ENCODE measurements around the gene RNU11. TPM values are rescaled to one million over a fixed set of nuclear protein-coding genes. Genes with fewer than 3 reads are reported as not detected.

The RNU11 gene
- total and polyA plus RNA-seq, 2 experiments from 2014 or later, result not detected

GRCh38 chr1:28631713-28632112 lies 16.7 kb upstream of the RNU11 start:
- no peaks in the 10 kb centered on the region for H4K20me1 ChIP-seq (ENCODE audit: insufficient read depth, poor library complexity, severe bottlenecking)
- no peak overlapping the region for H3K4me3 ChIP-seq

GRCh38 chr1:28632560-28632959 lies 15.8 kb upstream of the RNU11 start:
- H3K4me3 ChIP-seq, result no peak overlapping the region
- H3K9me2 ChIP-seq (replicated peaks; ENCODE audit: insufficient read depth), result no peaks in the 10 kb centered on the region
- no peak overlapping the region for H3K27ac ChIP-seq
- peaks cover 2% of the 10 kb centered on the region for H3K79me2 ChIP-seq
- H3K27me3 ChIP-seq, result no peaks in the 10 kb centered on the region
- H3K4me1 ChIP-seq (ENCODE audit: insufficient read depth), result no peaks in the 10 kb centered on the region
- H3K9me3 ChIP-seq (ENCODE audit: low read depth), result no peaks in the 10 kb centered on the region
- DNase-seq (ENCODE audit: low spot score), result no peak
- 96% methylated on average over 4 of the region's 4 CpGs for WGBS (ENCODE audit: low lambda C conversion rate, missing lambda C conversion rate)
- no peak overlapping the region for H2AFZ ChIP-seq
- no peak overlapping the region for H3K4me2 ChIP-seq
- no peaks in the 10 kb centered on the region for H3K36me3 ChIP-seq (replicated peaks; ENCODE audit: insufficient read depth, low read depth)
- TF ChIP-seq EZH2phosphoT487 (IDR thresholded peaks at IDR 0.05; ENCODE audit: low read depth, severe bottlenecking, unreplicated experiment) (no peak), EZH2 (IDR thresholded peaks at IDR 0.05; ENCODE audit: borderline replicate concordance) (no peak), CTCF (IDR thresholded peaks at IDR 0.05; ENCODE audit: poor library complexity) (no peak)
- no peaks in the 10 kb centered on the region for H4K20me1 ChIP-seq (ENCODE audit: insufficient read depth, poor library complexity, severe bottlenecking)

More at GRCh38 chr1:28631713-28632112, 16.7 kb upstream of the RNU11 start:
- no peak for TF ChIP-seq CTCF (IDR thresholded peaks at IDR 0.05; ENCODE audit: poor library complexity)
- TF ChIP-seq EZH2 (IDR thresholded peaks at IDR 0.05; ENCODE audit: borderline replicate concordance), result no peak
- TF ChIP-seq EZH2phosphoT487 (IDR thresholded peaks at IDR 0.05; ENCODE audit: low read depth, severe bottlenecking, unreplicated experiment), result no peak
- no peaks in the 10 kb centered on the region for H3K9me3 ChIP-seq (ENCODE audit: low read depth)
- no peaks in the 10 kb centered on the region for H3K9me2 ChIP-seq (replicated peaks; ENCODE audit: insufficient read depth)
- H2AFZ ChIP-seq, result no peak overlapping the region
- no peak overlapping the region for H3K27ac ChIP-seq
- H3K79me2 ChIP-seq, result no peaks in the 10 kb centered on the region
- H3K4me2 ChIP-seq, result no peak overlapping the region
- DNase-seq (ENCODE audit: low spot score), result no peak
- H3K27me3 ChIP-seq, result no peaks in the 10 kb centered on the region
- H3K4me1 ChIP-seq (ENCODE audit: insufficient read depth), result no peaks in the 10 kb centered on the region
- H3K36me3 ChIP-seq (replicated peaks; ENCODE audit: insufficient read depth, low read depth), result no peaks in the 10 kb centered on the region
- WGBS (ENCODE audit: low lambda C conversion rate, missing lambda C conversion rate), result 96% methylated on average over 1 of the region's 1 CpG

GRCh38 chr1:28640766-28641165 lies 7.6 kb upstream of the RNU11 start:
- peak; percentile 17 for DNase-seq (ENCODE audit: low spot score)
- Histone ChIP-seq H3K4me1 (ENCODE audit: insufficient read depth) (peaks cover 9% of the 10 kb centered on the region), H3K36me3 (replicated peaks; ENCODE audit: insufficient read depth, low read depth) (no peaks in the 10 kb centered on the region), H2AFZ (no peak overlapping the region), H3K79me2 (peaks cover 34% of the 10 kb centered on the region), H3K9me2 (replicated peaks; ENCODE audit: insufficient read depth) (no peaks in the 10 kb centered on the region), H4K20me1 (ENCODE audit: insufficient read depth, poor library complexity, severe bottlenecking) (no peaks in the 10 kb centered on the region), H3K9me3 (ENCODE audit: low read depth) (no peaks in the 10 kb centered on the region), H3K27ac (no peak overlapping the region), H3K4me2 (peak overlapping the region; percentile 89), H3K27me3 (no peaks in the 10 kb centered on the region), H3K4me3 (no peak overlapping the region)
- 100% methylated on average over 1 of the region's 1 CpG for WGBS (ENCODE audit: low lambda C conversion rate, missing lambda C conversion rate)
- TF ChIP-seq EZH2phosphoT487 (IDR thresholded peaks at IDR 0.05; ENCODE audit: low read depth, severe bottlenecking, unreplicated experiment) (no peak), CTCF (IDR thresholded peaks at IDR 0.05; ENCODE audit: poor library complexity) (peak; percentile 21)
